Effector memory CD8-positive, alpha-beta T cell (primary cell): Measurements from ENCODE around the gene KIR2DL3.
A peak's percentile ranks its signal among the peaks of the same experiment; 100 is the strongest.
"Not testable (repeated sequence)": the region's sequence is repeated elsewhere in the genome, so short reads cannot be mapped to it uniquely, and the experiment has no call there.

ENCODE experiments used
- ATAC-seq: fragments of 150-1000 bp; cut with Tn5 transposase; replicated peaks from 2 replicates; pipeline ENCODE4 v1.10.0; 2021; ENCODE audit warnings: mild to moderate bottlenecking, moderate library complexity
- DNase-seq, 3 experiments: peaks; one replicate each; pipeline ENCODE4 v3.0.0; 2021
- H3K27ac Mint-ChIP-seq, 2 donors: one replicate each; pipeline ENCODE4 v1.8.0; 2022; ENCODE audit warnings: mild to moderate bottlenecking in 2 of 2, mixed read lengths in 2 of 2, moderate library complexity in 2 of 2
- H3K27me3 Mint-ChIP-seq, 2 donors: one replicate each; pipeline ENCODE4 v1.8.0; 2022; ENCODE audit warnings: mixed read lengths in 2 of 2
- H3K36me3 Mint-ChIP-seq: one replicate; pipeline ENCODE4 v1.8.0; 2022; ENCODE audit warnings: mild to moderate bottlenecking, moderate library complexity, mixed read lengths; ENCODE audit not compliant: insufficient read depth
- H3K4me1 Mint-ChIP-seq, 2 donors: one replicate each; pipeline ENCODE4 v1.8.0; 2022; ENCODE audit warnings: low read depth in 2 of 2, mixed read lengths in 2 of 2
- H3K4me3 Mint-ChIP-seq, 2 donors: one replicate each; pipeline ENCODE4 v1.8.0; 2022; ENCODE audit warnings: mild to moderate bottlenecking in 2 of 2, mixed read lengths in 2 of 2, moderate library complexity in 2 of 2
- H3K9me3 Mint-ChIP-seq, 2 donors: one replicate each; pipeline ENCODE4 v1.8.0; 2022; ENCODE audit warnings: mixed read lengths in 2 of 2

KIR2DL3 gene

DNA sequence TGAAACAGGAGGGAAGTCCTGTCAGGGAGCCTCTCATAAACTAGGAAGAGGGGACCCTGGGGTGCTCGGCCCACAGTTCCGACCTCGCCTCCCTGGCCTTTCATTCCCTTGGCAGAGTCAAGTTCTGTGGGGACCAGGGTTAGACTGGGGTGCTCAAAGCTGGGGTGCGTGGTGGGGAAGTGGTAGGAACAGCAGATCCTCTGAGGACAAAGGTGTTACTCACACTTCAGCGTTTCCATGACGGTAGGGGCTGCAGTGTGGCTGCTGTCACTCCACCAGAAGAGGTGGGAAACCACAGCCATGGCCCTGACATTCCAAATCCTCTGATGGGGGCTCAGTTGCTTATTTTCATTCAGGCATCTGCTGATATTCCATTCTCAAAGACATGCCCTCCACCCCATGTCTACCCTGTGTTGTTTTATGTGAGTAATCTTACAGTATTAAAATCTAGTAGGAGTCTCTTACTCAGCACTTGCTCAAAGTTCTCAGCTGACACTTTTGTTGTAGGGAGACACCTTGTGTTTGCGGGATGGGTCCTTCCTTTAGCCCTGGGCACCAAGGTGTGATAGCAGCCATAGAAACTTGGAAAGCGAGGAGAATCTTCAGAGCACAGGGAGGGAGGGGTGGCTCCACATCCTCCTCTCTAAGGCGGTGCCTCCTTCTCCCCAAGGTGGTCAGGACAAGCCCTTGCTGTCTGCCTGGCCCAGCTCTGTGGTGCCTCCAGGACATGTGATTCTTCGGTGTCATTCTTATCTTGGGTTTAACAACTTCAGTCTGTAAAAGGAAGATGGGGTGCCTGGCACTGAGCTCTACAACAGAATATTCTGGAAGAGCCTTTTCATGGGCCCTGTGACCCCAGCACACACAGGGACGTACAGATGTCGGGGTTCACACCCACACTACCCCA lies 18.1 kb downstream of the KIR2DL3 start:
- not testable (repeated sequence) for H3K4me3 Mint-ChIP-seq, H3K9me3 Mint-ChIP-seq, H3K4me1 Mint-ChIP-seq, H3K36me3 Mint-ChIP-seq, H3K27ac Mint-ChIP-seq, DNase-seq
- ATAC-seq: peak; percentile 46
- H3K27me3 Mint-ChIP-seq: peaks cover 23 to 24% of the 10 kb centered on the region in 2 donors

DNA sequence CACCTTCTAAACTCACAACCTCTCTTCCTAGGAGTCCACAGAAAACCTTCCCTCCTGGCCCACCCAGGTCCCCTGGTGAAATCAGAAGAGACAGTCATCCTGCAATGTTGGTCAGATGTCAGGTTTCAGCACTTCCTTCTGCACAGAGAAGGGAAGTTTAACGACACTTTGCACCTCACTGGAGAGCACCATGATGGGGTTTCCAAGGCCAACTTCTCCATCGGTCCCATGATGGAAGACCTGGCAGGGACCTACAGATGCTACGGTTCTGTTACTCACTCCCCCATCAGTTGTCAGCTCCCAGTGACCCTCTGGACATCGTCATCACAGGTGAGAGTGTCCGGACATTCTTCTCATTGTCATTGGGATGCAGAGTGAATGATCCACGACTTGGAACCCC lies 20.3 kb downstream of the KIR2DL3 start:
- not testable (repeated sequence) for H3K27ac Mint-ChIP-seq, ATAC-seq, H3K9me3 Mint-ChIP-seq, H3K4me1 Mint-ChIP-seq, H3K36me3 Mint-ChIP-seq, H3K4me3 Mint-ChIP-seq, DNase-seq
- H3K27me3 Mint-ChIP-seq: peaks cover 9 to 24% of the 10 kb centered on the region in 2 donors

DNA sequence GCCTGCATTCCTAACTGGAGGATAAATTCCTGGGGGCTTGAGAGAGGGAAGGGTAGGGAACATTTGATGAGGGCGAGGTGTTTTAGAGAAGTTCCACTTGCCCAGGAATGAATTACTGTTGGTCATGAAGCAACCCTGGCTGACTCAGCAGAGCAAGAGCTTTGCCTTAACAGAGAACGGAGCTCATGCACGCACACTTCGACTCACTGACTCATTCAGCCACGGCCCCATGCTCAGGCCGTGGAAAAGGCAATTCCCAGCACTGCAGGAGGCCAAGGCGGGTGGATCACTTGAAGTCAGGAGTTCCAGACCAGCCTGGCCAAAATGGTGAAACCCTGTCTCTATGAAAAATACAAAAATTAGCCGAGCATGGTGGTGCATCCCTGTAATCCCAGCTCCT lies 25.9 kb downstream of the KIR2DL3 start:
- H3K4me1 Mint-ChIP-seq, H3K4me3 Mint-ChIP-seq, DNase-seq, H3K27ac Mint-ChIP-seq, H3K36me3 Mint-ChIP-seq, ATAC-seq: not testable (repeated sequence)
- H3K9me3 Mint-ChIP-seq: peaks cover 0 to 17% of the 10 kb centered on the region in 2 donors
- H3K27me3 Mint-ChIP-seq: peaks cover 34 to 42% of the 10 kb centered on the region in 2 donors

DNA sequence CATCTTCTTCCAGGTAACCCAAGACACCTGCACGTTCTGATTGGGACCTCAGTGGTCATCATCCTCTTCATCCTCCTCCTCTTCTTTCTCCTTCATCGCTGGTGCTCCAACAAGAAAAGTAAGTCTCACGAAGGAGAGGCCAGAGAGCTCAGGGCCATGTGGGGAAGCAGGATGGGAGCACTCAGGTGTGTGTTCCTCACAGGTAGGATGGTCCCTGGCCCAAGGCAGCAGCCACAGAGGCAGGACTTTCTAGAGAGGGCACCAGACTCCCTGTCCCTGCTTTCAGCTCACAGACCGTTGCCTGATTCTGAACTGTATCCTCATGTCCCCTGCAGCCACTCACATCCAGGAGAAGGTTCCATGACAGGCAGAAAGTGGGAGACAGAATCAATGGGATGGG lies 28.2 kb downstream of the KIR2DL3 start:
- not testable (repeated sequence) for H3K4me3 Mint-ChIP-seq, DNase-seq, H3K27ac Mint-ChIP-seq, H3K36me3 Mint-ChIP-seq, ATAC-seq, H3K4me1 Mint-ChIP-seq
- H3K27me3 Mint-ChIP-seq: peaks cover 25 to 34% of the 10 kb centered on the region in 2 donors
- peaks cover 0 to 17% of the 10 kb centered on the region in 2 donors for H3K9me3 Mint-ChIP-seq

DNA sequence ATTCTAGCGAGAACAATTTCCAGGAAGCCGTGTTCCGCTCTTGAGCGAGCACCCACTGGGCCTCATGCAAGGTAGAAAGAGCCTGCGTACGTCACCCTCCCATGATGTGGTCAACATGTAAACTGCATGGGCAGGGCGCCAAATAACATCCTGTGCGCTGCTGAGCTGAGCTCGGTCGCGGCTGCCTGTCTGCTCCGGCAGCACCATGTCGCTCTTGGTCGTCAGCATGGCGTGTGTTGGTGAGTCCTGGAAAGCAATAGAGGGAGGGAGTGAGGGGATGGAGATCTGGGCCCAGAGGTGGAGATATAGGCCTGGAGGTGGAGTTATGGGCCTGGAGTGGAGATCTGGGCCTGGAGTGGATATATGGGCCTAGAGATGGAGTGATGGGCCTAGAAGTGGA lies 31.3 kb downstream of the KIR2DL3 start, which contains the start of gene KIR2DL1:
Gene KIR2DL1, plus strand, starts transcription at position 148 of the 400 bp plus-strand sequence. Its CDS starts 58 bp downstream, at position 206.
- not testable (repeated sequence) for H3K4me3 Mint-ChIP-seq, ATAC-seq, H3K36me3 Mint-ChIP-seq, DNase-seq, H3K4me1 Mint-ChIP-seq
- Mint-ChIP-seq H3K27ac (peak within 1 kb of the TSS in 1 of 2 donors; percentile 88), H3K9me3 (peaks cover 0 to 17% of the 10 kb centered on the region in 2 donors), H3K27me3 (peaks cover 26 to 33% of the 10 kb centered on the region in 2 donors)

DNA sequence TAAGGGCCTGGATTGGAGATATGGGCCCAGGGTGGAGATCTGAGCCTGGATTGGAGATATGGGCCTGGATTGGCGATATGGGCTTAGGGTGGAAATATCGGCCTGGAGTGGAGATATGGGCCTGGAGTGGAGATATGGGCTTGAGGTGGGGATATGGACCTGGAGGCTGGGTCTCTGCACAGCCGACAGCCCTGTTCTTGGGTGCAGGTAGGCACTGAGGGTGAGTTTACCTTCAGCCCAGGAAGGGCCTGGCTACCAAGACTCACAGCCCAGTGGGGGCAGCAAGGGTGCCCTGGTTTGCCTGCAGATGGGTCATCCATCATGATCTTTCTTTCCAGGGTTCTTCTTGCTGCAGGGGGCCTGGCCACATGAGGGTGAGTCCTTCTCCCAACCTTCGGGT lies 32.2 kb downstream of the KIR2DL3 start:
- not testable (repeated sequence) for DNase-seq, H3K4me1 Mint-ChIP-seq, ATAC-seq, H3K4me3 Mint-ChIP-seq, H3K36me3 Mint-ChIP-seq
- peak overlapping the region in 1 of 2 donors; percentile 88 for H3K27ac Mint-ChIP-seq
- H3K27me3 Mint-ChIP-seq: peaks cover 21 to 24% of the 10 kb centered on the region in 2 donors
- peaks cover 0 to 10% of the 10 kb centered on the region in 2 donors for H3K9me3 Mint-ChIP-seq

DNA sequence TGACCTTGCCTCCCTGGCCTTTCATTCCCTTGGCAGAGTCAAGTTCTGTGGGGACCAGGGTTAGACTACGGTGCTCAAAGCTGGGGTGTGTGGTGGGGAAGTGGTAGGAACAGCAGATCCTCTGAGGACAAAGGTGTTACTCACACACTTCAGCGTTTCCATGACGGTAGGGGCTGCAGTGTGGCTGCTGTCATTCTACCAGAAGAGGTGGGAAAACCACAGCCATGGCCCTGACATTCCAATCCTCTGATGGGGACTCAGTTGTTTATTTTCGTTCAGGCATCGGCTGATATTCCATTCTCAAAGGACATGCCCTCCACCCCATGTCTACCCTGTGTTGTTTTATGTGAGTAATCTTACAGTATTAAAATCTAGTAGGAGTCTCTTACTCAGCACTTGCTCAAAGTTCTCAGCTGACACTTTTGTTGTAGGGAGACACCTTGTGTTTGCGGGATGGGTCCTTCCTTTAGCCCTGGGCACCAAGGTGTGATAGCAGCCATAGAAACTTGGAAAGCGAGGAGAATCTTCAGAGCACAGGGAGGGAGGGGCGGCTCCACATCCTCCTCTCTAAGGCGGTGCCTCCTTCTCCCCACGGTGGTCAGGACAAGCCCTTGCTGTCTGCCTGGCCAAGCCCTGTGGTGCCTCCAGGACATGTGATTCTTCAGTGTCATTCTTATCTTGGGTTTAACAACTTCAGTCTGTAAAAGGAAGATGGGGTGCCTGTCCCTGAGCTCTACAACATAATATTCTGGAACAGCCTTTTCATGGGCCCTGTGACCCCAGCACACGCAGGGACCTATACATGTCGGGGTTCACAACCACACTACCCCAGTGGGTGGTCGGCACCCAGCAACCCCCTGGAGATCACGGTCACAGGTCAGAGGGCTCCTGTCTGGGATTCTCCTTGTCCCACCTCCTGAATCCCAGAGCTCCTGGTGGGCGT lies 33.0 kb downstream of the KIR2DL3 start:
- not testable (repeated sequence) for DNase-seq, H3K4me1 Mint-ChIP-seq, H3K4me3 Mint-ChIP-seq, H3K9me3 Mint-ChIP-seq, H3K36me3 Mint-ChIP-seq
- ATAC-seq: peak; percentile 36
- H3K27ac Mint-ChIP-seq: peak overlapping the region in 1 of 2 donors; percentile 88
- peaks cover 16 to 17% of the 10 kb centered on the region in 2 donors for H3K27me3 Mint-ChIP-seq

DNA sequence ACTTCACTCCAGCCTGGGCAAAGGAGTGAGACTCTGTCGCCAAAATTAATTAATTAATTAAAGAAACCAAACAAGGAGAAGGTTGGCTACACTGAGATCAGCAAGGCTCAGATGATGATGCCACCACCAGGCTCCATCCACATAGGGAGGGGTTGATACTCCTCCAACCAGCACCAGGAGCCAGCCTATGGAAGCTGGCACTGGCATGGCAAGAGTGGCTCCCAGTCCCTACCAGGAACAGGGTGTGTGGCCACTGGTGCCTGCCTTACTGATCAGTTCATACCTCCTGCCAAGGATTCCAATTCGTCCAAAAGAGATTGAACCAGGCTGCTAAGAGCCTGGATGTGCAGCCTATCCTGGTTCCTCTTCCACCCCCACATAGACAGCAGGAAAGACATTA lies 34.4 kb downstream of the KIR2DL3 start:
- not testable (repeated sequence) for H3K4me1 Mint-ChIP-seq, H3K36me3 Mint-ChIP-seq, H3K27me3 Mint-ChIP-seq, H3K4me3 Mint-ChIP-seq, DNase-seq, ATAC-seq, H3K27ac Mint-ChIP-seq, H3K9me3 Mint-ChIP-seq

DNA sequence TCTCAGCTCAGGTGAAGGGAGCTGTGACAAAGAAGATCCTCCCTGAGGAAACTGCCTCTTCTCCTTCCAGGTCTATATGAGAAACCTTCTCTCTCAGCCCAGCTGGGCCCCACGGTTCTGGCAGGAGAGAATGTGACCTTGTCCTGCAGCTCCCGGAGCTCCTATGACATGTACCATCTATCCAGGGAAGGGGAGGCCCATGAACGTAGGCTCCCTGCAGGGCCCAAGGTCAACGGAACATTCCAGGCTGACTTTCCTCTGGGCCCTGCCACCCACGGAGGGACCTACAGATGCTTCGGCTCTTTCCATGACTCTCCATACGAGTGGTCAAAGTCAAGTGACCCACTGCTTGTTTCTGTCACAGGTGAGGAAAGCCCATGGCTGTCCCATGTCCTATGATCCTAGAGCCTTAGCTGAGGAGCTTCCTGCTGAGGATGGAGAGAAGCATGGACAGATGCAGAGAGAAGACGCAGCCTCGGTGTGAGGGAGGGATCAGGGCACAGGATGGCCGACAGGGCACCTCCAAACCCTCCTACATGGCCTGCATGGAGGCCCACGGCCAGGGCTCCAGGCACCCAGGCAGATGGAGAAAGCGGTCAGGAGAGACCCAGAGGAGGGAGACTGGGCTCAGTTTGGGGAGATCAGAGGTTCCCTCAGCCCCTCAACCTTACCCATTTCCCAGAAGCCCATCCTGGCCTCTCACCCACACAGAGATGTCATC lies 36.9 kb downstream of the KIR2DL3 start:
- not testable (repeated sequence) for H3K36me3 Mint-ChIP-seq, ATAC-seq, DNase-seq, H3K4me3 Mint-ChIP-seq, H3K9me3 Mint-ChIP-seq, H3K4me1 Mint-ChIP-seq, H3K27ac Mint-ChIP-seq
- H3K27me3 Mint-ChIP-seq: peaks cover 9 to 25% of the 10 kb centered on the region in 2 donors

DNA sequence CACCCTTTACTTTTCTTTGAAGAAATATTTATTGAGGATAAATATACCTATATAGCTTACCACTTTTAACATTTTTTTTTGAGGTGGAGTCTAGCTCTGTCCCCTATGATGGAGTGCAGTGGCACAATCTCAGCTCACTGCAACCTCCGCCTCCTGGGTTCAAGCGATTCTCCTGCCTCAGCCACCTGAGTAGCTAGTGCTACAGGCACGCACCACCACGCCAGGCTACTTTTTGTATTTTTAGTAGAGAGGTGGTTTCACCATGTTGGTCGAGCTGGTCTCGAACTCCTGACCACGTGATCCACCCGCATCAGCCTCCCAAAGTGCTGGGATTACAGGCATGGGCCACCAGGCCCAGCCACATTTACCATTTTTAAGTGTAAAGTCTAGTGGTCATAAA lies 37.5 kb downstream of the KIR2DL3 start:
- peaks cover 9 to 27% of the 10 kb centered on the region in 2 donors for H3K27me3 Mint-ChIP-seq
- not testable (repeated sequence) for H3K27ac Mint-ChIP-seq

DNA sequence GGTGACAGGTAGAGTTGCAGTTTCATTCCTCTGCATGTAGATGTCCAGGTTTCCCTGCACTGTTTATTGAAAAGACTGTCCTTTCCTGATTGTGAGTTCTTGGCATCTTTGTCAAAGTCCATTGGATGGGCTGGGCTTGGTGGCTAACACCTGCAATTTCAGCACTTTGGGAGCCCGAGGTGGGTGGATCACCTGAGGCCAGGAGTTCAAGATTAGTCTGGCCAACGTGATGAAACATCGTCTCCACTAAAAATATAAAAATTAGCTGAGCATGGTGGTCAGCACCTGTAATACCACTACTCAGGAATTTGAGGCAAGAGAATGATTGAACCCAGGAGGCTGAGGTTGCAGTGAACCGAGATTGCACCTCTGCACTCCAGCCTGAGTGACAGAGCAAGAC lies 39.5 kb downstream of the KIR2DL3 start:
- H3K4me1 Mint-ChIP-seq, H3K4me3 Mint-ChIP-seq: not testable (repeated sequence)

More for the DNA sequence above, 37.5 kb downstream of the KIR2DL3 start:
- not testable (repeated sequence) for H3K4me3 Mint-ChIP-seq, H3K9me3 Mint-ChIP-seq, ATAC-seq, DNase-seq, H3K36me3 Mint-ChIP-seq, H3K4me1 Mint-ChIP-seq

DNA sequence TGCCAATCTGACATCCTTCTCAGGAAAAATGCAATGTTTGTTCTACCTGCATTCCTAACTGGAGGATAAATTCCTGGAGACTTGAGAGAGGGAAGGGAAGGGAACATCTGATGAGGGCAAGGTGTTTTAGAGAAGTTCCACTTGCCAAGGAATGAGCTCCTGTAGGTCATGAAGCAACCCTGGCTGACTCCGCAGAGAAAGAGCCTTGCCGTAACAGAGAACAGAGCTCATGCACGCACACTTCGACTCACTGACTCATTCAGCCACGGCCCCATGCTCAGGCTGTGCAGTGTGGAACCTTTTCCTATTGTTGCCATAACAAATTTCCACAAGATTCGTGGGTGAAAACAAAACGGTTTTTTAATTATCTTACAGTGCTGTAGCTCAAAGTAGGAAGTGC lies 40.6 kb downstream of the KIR2DL3 start:
- DNase-seq, H3K4me1 Mint-ChIP-seq, H3K4me3 Mint-ChIP-seq, ATAC-seq, H3K36me3 Mint-ChIP-seq, H3K9me3 Mint-ChIP-seq, H3K27ac Mint-ChIP-seq: not testable (repeated sequence)
- H3K27me3 Mint-ChIP-seq: peaks cover 20 to 34% of the 10 kb centered on the region in 2 donors

More for the DNA sequence above, 39.5 kb downstream of the KIR2DL3 start:
- H3K9me3 Mint-ChIP-seq, DNase-seq, ATAC-seq, H3K36me3 Mint-ChIP-seq, H3K27ac Mint-ChIP-seq: not testable (repeated sequence)
- peaks cover 10 to 27% of the 10 kb centered on the region in 2 donors for H3K27me3 Mint-ChIP-seq

DNA sequence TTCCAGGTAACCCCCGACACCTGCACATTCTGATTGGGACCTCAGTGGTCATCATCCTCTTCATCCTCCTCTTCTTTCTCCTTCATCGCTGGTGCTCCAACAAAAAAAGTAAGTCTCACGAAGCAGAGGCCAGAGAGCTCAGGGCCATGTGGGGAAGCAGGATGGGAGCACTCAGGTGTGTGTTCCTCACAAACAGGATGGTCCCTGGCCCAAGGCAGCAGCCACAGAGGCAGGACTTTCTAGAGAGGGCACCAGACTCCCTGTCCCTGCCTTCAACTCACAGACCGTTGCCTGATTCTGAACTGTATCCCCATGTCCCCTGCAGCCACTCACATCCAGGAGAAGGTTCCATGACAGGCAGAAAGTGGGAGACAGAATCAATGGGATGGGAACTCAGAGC lies 44.6 kb downstream of the KIR2DL3 start:
- ATAC-seq, H3K4me3 Mint-ChIP-seq, H3K36me3 Mint-ChIP-seq, H3K9me3 Mint-ChIP-seq, DNase-seq, H3K27ac Mint-ChIP-seq, H3K4me1 Mint-ChIP-seq: not testable (repeated sequence)
- H3K27me3 Mint-ChIP-seq: peaks cover 44 to 46% of the 10 kb centered on the region in 2 donors
